IPS-18c (cell line): ENCODE results near the gene GSTA2.
"Not testable (repeated sequence)": the region's sequence is repeated elsewhere in the genome, so short reads cannot be mapped to it uniquely, and the experiment has no call there.

Experiments used
- H3K4me3 ChIP-seq: 2 replicates; pipeline ENCODE4 v1.7.0; 2013; ENCODE audit warnings: low read depth, mild to moderate bottlenecking, low read length, moderate library complexity; ENCODE audit not compliant: insufficient read depth
- H3K9me3 ChIP-seq: one replicate; pipeline ENCODE4 v1.6.1; 2013; ENCODE audit warnings: mild to moderate bottlenecking, low read length, moderate library complexity; ENCODE audit not compliant: control insufficient read depth, insufficient read depth

The GSTA2 gene

GRCh38 chr6:52763322-52763916 lies at the start of gene GSTA2:
TSS of gene GSTA2 (minus strand) at chr6:52763475. CDS start at chr6:52757947, 5,528 bp downstream.
- not testable (repeated sequence) for H3K4me3 ChIP-seq, H3K9me3 ChIP-seq

- not testable (repeated sequence) for H3K9me3 ChIP-seq, H3K4me3 ChIP-seq
Measured at GRCh38 chr6:52809777-52810176, 46.5 kb upstream of the GSTA2 start.

- Histone ChIP-seq H3K9me3 (no peaks in the 10 kb centered on the region), H3K4me3 (no peak overlapping the region)
Measured at GRCh38 chr6:52808660-52809059, 45.4 kb upstream of the GSTA2 start.

GRCh38 chr6:52803668-52804255 lies 40.5 kb upstream of the GSTA2 start, which contains the start of gene GSTA1:
TSS of gene GSTA1 (minus strand) at chr6:52803816. CDS start at chr6:52799267, 4,549 bp downstream.
- H3K4me3 ChIP-seq, H3K9me3 ChIP-seq: not testable (repeated sequence)

- Histone ChIP-seq H3K4me3 (no peak overlapping the region), H3K9me3 (no peaks in the 10 kb centered on the region)
Measured at GRCh38 chr6:52802806-52803205, 39.5 kb upstream of the GSTA2 start.

GRCh38 chr6:52801188-52801841 lies 38.0 kb upstream of the GSTA2 start:
- no peak overlapping the region for H3K4me3 ChIP-seq
- H3K9me3 ChIP-seq = no peaks in the 10 kb centered on the region

GRCh38 chr6:52799272-52799671 lies 36.0 kb upstream of the GSTA2 start:
- H3K9me3 ChIP-seq, H3K4me3 ChIP-seq: not testable (repeated sequence)

- not testable (repeated sequence) for H3K4me3 ChIP-seq
Measured at GRCh38 chr6:52794366-52794765, 31.1 kb upstream of the GSTA2 start.

GRCh38 chr6:52790861-52791260 lies 27.6 kb upstream of the GSTA2 start:
- Histone ChIP-seq H3K4me3 (no peak overlapping the region), H3K9me3 (no peaks in the 10 kb centered on the region)

More at GRCh38 chr6:52794366-52794765, 31.1 kb upstream of the GSTA2 start:
- not testable (repeated sequence) for H3K9me3 ChIP-seq

- H3K9me3 ChIP-seq, H3K4me3 ChIP-seq: not testable (repeated sequence)
Measured at GRCh38 chr6:52789658-52790057, 26.4 kb upstream of the GSTA2 start.

GRCh38 chr6:52788478-52788877 lies 25.2 kb upstream of the GSTA2 start:
- Histone ChIP-seq H3K9me3 (no peaks in the 10 kb centered on the region), H3K4me3 (no peak overlapping the region)

GRCh38 chr6:52787917-52788316 lies 24.6 kb upstream of the GSTA2 start:
- no peaks in the 10 kb centered on the region for H3K9me3 ChIP-seq
- no peak overlapping the region for H3K4me3 ChIP-seq

GRCh38 chr6:52786249-52786956 lies 23.1 kb upstream of the GSTA2 start:
- no peaks in the 10 kb centered on the region for H3K9me3 ChIP-seq
- H3K4me3 ChIP-seq = no peak overlapping the region

GRCh38 chr6:52782696-52783274 lies 19.5 kb upstream of the GSTA2 start:
- not testable (repeated sequence) for H3K4me3 ChIP-seq, H3K9me3 ChIP-seq

- H3K4me3 ChIP-seq, H3K9me3 ChIP-seq: not testable (repeated sequence)
Measured at GRCh38 chr6:52782209-52782608, 18.9 kb upstream of the GSTA2 start.

GRCh38 chr6:52779237-52779636 lies 16.0 kb upstream of the GSTA2 start:
- no peak overlapping the region for H3K4me3 ChIP-seq
- H3K9me3 ChIP-seq = peaks cover 2% of the 10 kb centered on the region

- not testable (repeated sequence) for H3K9me3 ChIP-seq, H3K4me3 ChIP-seq
Measured at GRCh38 chr6:52776711-52777351, 13.6 kb upstream of the GSTA2 start.
